ENCODE measurements around the gene AAK1. TPM values are rescaled to one million over a fixed set of nuclear protein-coding genes. Genes with fewer than 3 reads are reported as not detected.
"Not testable (repeated sequence)": the region's sequence is repeated elsewhere in the genome, so short reads cannot be mapped to it uniquely, and the experiment has no call there.

AAK1 gene
- total RNA-seq, 2 donors from 2014 or later, result 55.2 to 77.9 TPM

- TF ChIP-seq, protein P1, sequence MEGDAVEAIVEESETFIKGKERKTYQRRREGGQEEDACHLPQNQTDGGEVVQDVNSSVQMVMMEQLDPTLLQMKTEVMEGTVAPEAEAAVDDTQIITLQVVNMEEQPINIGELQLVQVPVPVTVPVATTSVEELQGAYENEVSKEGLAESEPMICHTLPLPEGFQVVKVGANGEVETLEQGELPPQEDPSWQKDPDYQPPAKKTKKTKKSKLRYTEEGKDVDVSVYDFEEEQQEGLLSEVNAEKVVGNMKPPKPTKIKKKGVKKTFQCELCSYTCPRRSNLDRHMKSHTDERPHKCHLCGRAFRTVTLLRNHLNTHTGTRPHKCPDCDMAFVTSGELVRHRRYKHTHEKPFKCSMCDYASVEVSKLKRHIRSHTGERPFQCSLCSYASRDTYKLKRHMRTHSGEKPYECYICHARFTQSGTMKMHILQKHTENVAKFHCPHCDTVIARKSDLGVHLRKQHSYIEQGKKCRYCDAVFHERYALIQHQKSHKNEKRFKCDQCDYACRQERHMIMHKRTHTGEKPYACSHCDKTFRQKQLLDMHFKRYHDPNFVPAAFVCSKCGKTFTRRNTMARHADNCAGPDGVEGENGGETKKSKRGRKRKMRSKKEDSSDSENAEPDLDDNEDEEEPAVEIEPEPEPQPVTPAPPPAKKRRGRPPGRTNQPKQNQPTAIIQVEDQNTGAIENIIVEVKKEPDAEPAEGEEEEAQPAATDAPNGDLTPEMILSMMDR (IDR thresholded peaks at IDR 0.05), result no peak
- peak overlapping the region; percentile 14 for H3K4me3 ChIP-seq
- H3K27me3 ChIP-seq (replicated peaks; ENCODE audit: insufficient read depth), result no peaks in the 10 kb centered on the region
- peaks cover 36% of the 10 kb centered on the region for H3K36me3 ChIP-seq
- H3K4me1 ChIP-seq (ENCODE audit: control insufficient read depth in 1 of 2, low read depth in 2 of 2), result peaks cover 5 to 8% of the 10 kb centered on the region in 2 donors
- H3K9me3 ChIP-seq, result no peaks in the 10 kb centered on the region
- DNase-seq (ENCODE audit: low spot score) (no peak), ATAC-seq (ENCODE audit: insufficient number of reproducible peaks, low FRiP score, low read depth) (no peak)
- H3K27ac ChIP-seq, result no peak overlapping the region
Measured at GRCh38 chr2:69422198-69422597, 221.3 kb downstream of the AAK1 start.

DNA sequence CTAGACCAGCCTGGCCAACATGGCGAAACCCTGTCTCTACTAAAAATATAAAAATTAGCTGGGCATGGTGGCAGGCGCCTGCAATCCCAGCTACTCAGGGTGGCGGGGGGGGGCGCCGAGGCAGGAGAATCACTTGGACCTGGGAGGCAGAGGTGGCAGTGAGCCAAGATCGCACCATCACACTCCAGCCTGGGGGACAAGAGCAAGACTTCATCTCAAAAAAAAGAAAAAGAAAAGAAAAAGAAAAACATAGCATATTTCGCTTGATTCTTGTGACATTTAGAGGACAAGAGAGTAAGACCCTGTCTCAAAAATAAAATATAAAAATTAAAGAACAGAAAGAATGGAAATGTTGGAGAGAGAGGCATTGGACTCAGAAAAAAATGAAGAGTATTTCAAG is 224.4 kb downstream of the AAK1 start:
- peaks cover 31% of the 10 kb centered on the region for H3K36me3 ChIP-seq

DNA sequence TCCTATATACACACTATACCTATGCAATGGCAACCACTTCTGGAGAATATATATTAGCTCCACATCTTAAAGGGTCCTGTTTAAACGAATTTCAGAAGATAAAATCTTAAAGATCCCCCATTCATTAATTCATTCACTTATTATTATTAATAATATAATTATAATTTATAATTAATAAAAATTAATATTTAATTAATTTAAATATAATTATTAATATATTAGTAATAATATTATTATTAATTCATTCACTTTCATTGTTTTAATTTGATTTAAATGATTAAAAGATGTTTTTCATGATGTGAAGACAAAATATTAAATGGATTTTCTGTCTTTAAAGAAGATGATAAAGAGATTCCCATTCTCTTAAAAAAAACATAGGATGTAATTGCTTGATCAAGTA is 227.4 kb downstream of the AAK1 start:
- Histone ChIP-seq H3K4me3 (no peak overlapping the region), H3K27me3 (replicated peaks; ENCODE audit: insufficient read depth) (no peaks in the 10 kb centered on the region), H3K9me3 (no peaks in the 10 kb centered on the region), H3K27ac (no peak overlapping the region), H3K36me3 (peaks cover 32% of the 10 kb centered on the region), H3K4me1 (ENCODE audit: control insufficient read depth in 1 of 2, low read depth in 2 of 2) (no peaks in the 10 kb centered on the region)
- ATAC-seq (ENCODE audit: insufficient number of reproducible peaks, low FRiP score, low read depth), result no peak
- TF ChIP-seq, protein P1 (IDR thresholded peaks at IDR 0.05), result no peak
- no peak for DNase-seq (ENCODE audit: low spot score)

More for the DNA sequence above, 224.4 kb downstream of the AAK1 start:
- not testable (repeated sequence) for H3K27me3 ChIP-seq (replicated peaks; ENCODE audit: insufficient read depth); DNase-seq (ENCODE audit: low spot score); ATAC-seq (ENCODE audit: insufficient number of reproducible peaks, low FRiP score, low read depth); H3K27ac ChIP-seq; H3K4me1 ChIP-seq (ENCODE audit: control insufficient read depth in 1 of 2, low read depth in 2 of 2); H3K4me3 ChIP-seq; H3K9me3 ChIP-seq

Other genes starting within 250 kb of the AAK1 start
- 10 to 100 TPM; 44.6 to 51.6 TPM for gene NFU1, start 206.3 kb downstream of the AAK1 start, total RNA-seq
- gene ANXA4, start 98.4 kb upstream of the AAK1 start, total RNA-seq, result 10 to 100 TPM; 62.8 to 67.8 TPM
- gene GMCL1, start 185.9 kb upstream of the AAK1 start, total RNA-seq, result 10 to 100 TPM; 13.5 to 24.1 TPM

Measured in thoracic aorta (tissue), 2 donors.